ENCODE data around the gene DDR1.

DNA sequence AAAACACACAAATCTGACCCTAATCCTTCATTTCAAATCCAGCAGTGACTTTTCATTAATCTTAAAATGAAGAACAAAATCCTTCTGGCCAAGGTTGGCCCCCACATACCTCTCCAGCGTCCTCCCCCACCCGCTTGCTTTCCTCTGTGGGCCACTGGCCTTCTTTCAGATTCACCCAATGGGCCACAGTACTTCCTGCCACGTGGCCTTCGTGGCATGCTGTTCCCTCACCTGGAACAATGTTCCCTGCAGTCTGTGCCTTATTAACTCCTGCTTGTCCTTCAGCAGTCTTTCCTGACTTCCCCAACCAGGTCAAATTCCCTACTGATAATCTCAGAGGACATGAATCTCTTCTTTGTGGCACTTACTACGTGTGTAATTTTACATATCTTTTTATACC is 18.4 kb downstream of the DDR1 start:
- TF ChIP-seq FOXM1 (IDR thresholded peaks at IDR 0.05; ENCODE audit: borderline replicate concordance, low read depth) (no peak), CEBPB (IDR thresholded peaks at IDR 0.05) (no peak), EP300 (IDR thresholded peaks at IDR 0.05; ENCODE audit: borderline replicate concordance) (no peak), NFIC (IDR thresholded peaks at IDR 0.05) (no peak), TAF1 (IDR thresholded peaks at IDR 0.05; ENCODE audit: low read depth) (no peak), TCF12 (IDR thresholded peaks at IDR 0.05; ENCODE audit: low read depth) (no peak), EGR1 (IDR thresholded peaks at IDR 0.05) (no peak), YY1 (IDR thresholded peaks at IDR 0.05; ENCODE audit: low read depth) (no peak), CREB1 (IDR thresholded peaks at IDR 0.05; ENCODE audit: low read depth) (no peak), RAD21 (IDR thresholded peaks at IDR 0.05; ENCODE audit: low read depth) (no peak), TEAD4 (IDR thresholded peaks at IDR 0.05) (no peak)
- TF ChIP-seq, protein P1, sequence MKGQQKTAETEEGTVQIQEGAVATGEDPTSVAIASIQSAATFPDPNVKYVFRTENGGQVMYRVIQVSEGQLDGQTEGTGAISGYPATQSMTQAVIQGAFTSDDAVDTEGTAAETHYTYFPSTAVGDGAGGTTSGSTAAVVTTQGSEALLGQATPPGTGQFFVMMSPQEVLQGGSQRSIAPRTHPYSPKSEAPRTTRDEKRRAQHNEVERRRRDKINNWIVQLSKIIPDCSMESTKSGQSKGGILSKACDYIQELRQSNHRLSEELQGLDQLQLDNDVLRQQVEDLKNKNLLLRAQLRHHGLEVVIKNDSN (IDR thresholded peaks at IDR 0.05) = peak; percentile 71
- TF ChIP-seq, protein P2, sequence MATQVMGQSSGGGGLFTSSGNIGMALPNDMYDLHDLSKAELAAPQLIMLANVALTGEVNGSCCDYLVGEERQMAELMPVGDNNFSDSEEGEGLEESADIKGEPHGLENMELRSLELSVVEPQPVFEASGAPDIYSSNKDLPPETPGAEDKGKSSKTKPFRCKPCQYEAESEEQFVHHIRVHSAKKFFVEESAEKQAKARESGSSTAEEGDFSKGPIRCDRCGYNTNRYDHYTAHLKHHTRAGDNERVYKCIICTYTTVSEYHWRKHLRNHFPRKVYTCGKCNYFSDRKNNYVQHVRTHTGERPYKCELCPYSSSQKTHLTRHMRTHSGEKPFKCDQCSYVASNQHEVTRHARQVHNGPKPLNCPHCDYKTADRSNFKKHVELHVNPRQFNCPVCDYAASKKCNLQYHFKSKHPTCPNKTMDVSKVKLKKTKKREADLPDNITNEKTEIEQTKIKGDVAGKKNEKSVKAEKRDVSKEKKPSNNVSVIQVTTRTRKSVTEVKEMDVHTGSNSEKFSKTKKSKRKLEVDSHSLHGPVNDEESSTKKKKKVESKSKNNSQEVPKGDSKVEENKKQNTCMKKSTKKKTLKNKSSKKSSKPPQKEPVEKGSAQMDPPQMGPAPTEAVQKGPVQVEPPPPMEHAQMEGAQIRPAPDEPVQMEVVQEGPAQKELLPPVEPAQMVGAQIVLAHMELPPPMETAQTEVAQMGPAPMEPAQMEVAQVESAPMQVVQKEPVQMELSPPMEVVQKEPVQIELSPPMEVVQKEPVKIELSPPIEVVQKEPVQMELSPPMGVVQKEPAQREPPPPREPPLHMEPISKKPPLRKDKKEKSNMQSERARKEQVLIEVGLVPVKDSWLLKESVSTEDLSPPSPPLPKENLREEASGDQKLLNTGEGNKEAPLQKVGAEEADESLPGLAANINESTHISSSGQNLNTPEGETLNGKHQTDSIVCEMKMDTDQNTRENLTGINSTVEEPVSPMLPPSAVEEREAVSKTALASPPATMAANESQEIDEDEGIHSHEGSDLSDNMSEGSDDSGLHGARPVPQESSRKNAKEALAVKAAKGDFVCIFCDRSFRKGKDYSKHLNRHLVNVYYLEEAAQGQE (IDR thresholded peaks at IDR 0.05; ENCODE audit: low read depth) = no peak
- TF ChIP-seq, protein P3, sequence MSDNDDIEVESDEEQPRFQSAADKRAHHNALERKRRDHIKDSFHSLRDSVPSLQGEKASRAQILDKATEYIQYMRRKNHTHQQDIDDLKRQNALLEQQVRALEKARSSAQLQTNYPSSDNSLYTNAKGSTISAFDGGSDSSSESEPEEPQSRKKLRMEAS (IDR thresholded peaks at IDR 0.05) = peak; percentile 51; the same call in 1 of the 2 replicates
